HFF-Myc (cell line): ENCODE results near the gene SPP1.

ENCODE experiments used
- DNase-seq: peaks from one replicate; pipeline ENCODE4 v3.0.0-alpha.2; 2011; ENCODE audit warnings: low read depth; ENCODE audit errors: extremely low read depth
- H3K4me3 ChIP-seq: replicated peaks from 2 replicates; pipeline ENCODE4 v1.5.1; 2011; ENCODE audit warnings: low read depth, mild to moderate bottlenecking, control low read depth, low read length
- TF ChIP-seq, protein P1 (sequence below): IDR thresholded peaks from 2 replicates; pipeline ENCODE4 v1.5.1; 2012; ENCODE audit warnings: mild to moderate bottlenecking, low read depth, low read length, control low read depth; ENCODE audit errors: missing control alignments

Gene SPP1

DNA sequence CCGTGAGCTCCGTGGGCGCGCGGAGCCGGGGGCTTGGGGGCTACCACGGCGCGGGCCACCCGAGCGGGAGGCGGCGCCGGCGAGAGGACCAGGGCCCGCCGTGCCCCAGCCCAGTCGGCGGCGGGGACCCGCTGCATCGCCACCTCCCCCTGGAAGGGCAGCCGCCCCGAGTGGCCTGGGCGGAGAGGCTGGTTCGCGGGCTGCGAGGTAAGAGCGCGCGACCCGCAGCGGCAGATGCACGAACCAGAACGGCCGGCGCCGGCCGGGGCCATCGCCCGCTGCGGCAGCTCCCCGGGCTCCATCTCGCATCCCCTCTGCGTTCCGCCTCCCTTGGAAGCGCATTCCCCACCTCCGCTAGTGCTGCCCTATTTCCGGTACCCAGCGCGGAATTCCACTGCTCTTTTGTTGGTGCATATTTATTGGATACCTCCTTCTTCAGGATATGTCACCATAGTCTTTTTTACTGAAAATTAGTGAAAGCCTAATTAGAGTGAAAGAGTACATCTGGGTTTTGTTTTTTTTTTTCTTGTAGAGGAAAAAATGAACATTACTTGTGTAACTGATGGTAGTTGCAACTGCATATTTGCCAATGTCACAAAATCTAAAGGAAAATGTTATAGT lies 32.7 kb downstream of the SPP1 start:
- TF ChIP-seq, protein P1, sequence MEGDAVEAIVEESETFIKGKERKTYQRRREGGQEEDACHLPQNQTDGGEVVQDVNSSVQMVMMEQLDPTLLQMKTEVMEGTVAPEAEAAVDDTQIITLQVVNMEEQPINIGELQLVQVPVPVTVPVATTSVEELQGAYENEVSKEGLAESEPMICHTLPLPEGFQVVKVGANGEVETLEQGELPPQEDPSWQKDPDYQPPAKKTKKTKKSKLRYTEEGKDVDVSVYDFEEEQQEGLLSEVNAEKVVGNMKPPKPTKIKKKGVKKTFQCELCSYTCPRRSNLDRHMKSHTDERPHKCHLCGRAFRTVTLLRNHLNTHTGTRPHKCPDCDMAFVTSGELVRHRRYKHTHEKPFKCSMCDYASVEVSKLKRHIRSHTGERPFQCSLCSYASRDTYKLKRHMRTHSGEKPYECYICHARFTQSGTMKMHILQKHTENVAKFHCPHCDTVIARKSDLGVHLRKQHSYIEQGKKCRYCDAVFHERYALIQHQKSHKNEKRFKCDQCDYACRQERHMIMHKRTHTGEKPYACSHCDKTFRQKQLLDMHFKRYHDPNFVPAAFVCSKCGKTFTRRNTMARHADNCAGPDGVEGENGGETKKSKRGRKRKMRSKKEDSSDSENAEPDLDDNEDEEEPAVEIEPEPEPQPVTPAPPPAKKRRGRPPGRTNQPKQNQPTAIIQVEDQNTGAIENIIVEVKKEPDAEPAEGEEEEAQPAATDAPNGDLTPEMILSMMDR, result no peak
- H3K4me3 ChIP-seq, result peak overlapping the region; percentile 51
- no peak for DNase-seq

DNA sequence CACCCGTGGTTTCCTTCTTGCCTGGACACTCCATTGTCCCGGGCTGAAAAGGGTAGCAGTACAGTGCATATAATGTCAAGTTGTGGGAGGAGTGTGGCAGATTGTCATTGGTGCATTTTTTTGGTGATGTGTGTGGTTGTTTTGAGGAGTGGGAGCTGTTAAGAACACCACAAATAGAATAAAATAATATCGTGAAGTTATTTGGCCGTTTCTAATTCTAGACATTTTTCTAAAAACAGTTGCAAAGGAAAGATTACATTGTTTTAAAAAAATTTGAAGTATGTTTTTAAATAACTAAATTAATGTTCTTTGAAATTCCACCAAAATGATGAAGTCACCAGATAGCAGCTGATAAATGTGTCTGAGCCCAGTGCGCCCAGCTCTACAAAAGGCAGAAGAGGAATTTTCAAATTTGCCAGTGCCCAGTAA lies 33.2 kb downstream of the SPP1 start:
- H3K4me3 ChIP-seq, result peak overlapping the region; percentile 51
- TF ChIP-seq, protein P1, result no peak
- no peak for DNase-seq

DNA sequence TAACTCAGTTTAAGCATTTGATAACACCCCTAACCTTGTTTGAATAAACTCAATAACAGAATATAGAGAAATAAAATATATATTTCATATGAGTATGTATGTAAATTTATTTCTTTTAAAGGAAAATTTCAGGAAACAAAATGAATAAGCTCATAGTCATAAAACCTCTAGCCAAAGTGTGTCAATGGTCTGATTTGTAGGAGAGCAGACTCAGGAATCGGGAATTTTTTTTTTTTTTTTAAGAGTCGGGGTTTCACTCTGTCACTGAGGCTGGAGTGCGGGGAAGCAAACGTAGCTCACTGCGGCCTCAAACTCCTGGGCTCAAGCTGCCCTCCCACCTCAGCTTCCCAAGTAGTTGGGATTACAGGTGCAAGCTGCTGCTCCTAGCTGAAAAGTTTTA lies 34.4 kb downstream of the SPP1 start:
- no peak for DNase-seq
- TF ChIP-seq, protein P1, result no peak
- peak overlapping the region; percentile 51 for H3K4me3 ChIP-seq

DNA sequence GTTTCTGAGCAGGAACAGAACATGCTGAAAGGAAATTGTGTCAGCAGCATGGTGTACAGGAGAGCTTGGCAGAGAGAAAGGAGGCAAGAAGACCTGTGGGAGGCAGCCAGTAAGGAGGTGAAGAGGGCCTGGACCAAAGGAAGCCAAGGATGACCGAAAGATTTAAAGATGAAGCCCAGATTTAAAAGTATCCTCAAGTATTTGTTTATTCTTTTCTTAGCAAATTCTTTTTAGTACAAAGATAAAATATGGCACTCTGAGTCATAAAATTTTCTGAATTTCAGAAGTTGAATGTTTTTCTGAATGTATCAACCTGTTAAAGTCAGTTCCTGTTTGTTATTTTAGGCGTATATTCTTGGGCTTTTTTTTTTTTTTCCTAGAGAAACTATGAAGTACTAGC lies 35.5 kb downstream of the SPP1 start:
- DNase-seq, result no peak
- TF ChIP-seq, protein P1, result no peak
- peak overlapping the region; percentile 51 for H3K4me3 ChIP-seq

DNA sequence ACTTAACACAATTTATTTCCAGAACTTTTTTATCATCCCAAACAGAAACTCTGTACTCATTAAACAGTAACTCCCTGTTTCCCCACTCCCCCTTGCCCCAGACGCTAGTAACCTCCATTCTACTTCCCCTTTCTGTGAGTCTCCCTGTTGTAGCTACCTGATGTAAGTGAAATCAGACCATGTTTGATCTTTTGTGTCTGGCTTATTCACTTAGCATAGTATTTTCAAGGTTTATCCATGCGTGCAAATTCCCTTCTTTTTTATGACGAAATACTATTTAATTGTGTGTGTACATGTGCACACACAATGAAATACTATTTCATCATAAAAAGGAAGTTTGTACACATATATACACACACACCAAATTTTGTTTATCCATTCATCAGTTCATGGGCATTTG lies 37.1 kb downstream of the SPP1 start:
- no peak overlapping the region for H3K4me3 ChIP-seq
- DNase-seq, result no peak
- TF ChIP-seq, protein P1, result no peak

DNA sequence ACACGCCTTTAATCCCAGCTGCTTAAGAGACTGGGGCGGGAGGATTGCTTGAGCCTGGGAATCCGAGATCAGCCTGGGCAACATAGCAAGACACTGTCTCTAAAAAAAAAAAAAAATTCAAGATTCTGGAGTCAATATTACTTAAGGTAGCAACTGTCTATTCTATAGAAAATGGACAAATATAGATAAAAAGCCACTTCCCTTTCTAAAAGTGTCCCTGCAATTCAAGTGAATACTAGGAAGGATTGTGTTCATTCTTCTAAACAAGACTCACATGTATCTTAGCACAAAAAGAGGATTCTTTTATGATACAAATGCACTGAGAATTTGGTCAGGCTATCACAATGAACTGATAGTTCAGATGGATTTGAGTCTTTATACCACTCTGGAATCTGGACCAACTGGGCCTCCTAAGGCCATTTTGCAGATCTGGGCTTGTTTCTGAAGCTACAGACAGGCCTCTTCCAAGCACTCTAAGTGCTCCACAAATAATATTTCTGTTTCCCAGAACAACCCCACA lies 38.9 kb downstream of the SPP1 start:
- no peak overlapping the region for H3K4me3 ChIP-seq
- no peak for DNase-seq
- TF ChIP-seq, protein P1, result no peak

DNA sequence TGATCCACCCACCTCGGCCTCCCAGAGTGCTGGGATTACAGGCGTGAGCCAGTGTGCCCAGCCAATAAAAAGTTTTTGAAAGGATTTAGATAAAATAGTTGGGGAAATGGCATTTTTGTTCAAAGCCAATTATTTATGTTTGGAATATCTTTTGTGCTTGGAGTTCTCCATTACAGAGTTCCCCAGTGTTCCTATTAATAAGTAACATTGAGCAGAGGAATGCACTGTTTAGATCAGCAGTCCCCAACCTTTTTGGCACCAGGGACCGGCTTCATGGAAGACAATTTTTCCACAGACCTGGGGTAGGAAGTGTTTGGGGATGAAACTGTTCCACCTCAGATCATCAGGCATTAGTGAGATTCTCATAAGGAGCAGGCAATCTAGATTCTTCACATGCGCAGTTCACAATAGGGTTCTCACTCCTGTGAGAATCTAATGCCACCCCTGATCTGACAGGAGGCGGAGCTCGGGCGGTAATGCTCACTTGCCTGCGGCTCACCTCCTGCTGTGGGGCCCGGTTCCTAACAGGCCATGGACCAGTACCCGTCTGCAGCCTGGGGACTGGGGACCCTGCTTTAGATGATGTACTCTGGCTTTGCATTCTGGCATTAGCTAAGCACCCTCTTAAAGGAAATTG lies 40.3 kb downstream of the SPP1 start:
- TF ChIP-seq, protein P1, result no peak
- no peak overlapping the region for H3K4me3 ChIP-seq
- no peak for DNase-seq
